HG02870 (cell line): ENCODE results near the gene PIMREG.
"Not testable (repeated sequence)": the region's sequence is repeated elsewhere in the genome, so short reads cannot be mapped to it uniquely, and the experiment has no call there.

Experiments used
- ATAC-seq: cut with Tn5 transposase; IDR thresholded peaks from one replicate; pipeline ENCODE4 v1.9.1; 2021; ENCODE audit warnings: mild to moderate bottlenecking, moderate library complexity; ENCODE audit not compliant: unreplicated experiment

Gene PIMREG

GRCh38 chr17:6476076-6476809, 32.0 kb downstream of the PIMREG start:
- ATAC-seq, result no peak

GRCh38 chr17:6476810-6477179, 32.5 kb downstream of the PIMREG start:
- ATAC-seq, result no peak

- ATAC-seq, result no peak
Measured at GRCh38 chr17:6477831-6478383, 33.7 kb downstream of the PIMREG start.

- no peak for ATAC-seq
Measured at GRCh38 chr17:6478486-6478885, 34.2 kb downstream of the PIMREG start.

GRCh38 chr17:6479622-6480302, 35.5 kb downstream of the PIMREG start:
- no peak for ATAC-seq

GRCh38 chr17:6480303-6480675, 36.0 kb downstream of the PIMREG start:
- no peak for ATAC-seq

- ATAC-seq, result no peak
Measured at GRCh38 chr17:6482105-6482455, 37.8 kb downstream of the PIMREG start.

GRCh38 chr17:6482796-6483195, 38.5 kb downstream of the PIMREG start:
- not testable (repeated sequence) for ATAC-seq

GRCh38 chr17:6483507-6483906, 39.3 kb downstream of the PIMREG start:
- no peak for ATAC-seq

GRCh38 chr17:6485646-6486412, 41.6 kb downstream of the PIMREG start:
- no peak for ATAC-seq

GRCh38 chr17:6487251-6488007, 43.2 kb downstream of the PIMREG start:
- no peak for ATAC-seq

- no peak for ATAC-seq
Measured at GRCh38 chr17:6488008-6488539, 43.8 kb downstream of the PIMREG start.

- ATAC-seq, result no peak
Measured at GRCh38 chr17:6489016-6489550, 44.8 kb downstream of the PIMREG start.

GRCh38 chr17:6491071-6491700, 46.9 kb downstream of the PIMREG start:
- no peak for ATAC-seq

- ATAC-seq, result no peak
Measured at GRCh38 chr17:6492892-6493674, 48.8 kb downstream of the PIMREG start.

GRCh38 chr17:6494239-6494941, 50.1 kb downstream of the PIMREG start:
- no peak for ATAC-seq

- ATAC-seq, result no peak
Measured at GRCh38 chr17:6495450-6496115, 51.3 kb downstream of the PIMREG start.

GRCh38 chr17:6496116-6496481, 51.8 kb downstream of the PIMREG start:
- ATAC-seq, result no peak
